SHP77 treated with DMSO at 0.1 percent for 48 hours (cell line): Measurements from ENCODE around the gene ZG16B.

Experiments
- DNase-seq: peaks from one replicate; lab custom pipeline; 2025; lab: John Stamatoyannopoulos, UW

ZG16B gene

DNA sequence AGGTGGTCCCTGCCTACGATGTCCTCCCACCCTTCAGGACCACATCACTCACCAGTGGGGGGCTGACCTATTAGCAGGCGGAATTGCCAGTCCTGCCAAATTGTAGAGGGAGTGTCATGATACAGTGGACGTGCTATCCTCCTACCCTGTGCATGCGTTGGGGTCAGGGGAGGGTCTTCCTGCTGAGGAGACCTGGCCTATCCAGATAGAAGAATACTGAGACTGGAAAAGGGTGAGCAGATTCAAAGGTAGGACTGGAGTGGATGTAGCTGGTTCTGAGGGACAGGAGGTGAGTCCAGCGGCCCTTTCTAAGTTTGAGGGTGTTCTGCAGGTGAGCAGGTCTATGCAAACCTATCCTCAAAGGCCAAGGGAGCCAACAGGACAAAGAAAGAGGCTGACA is 23.8 kb upstream of the ZG16B start:
- no peak for DNase-seq

DNA sequence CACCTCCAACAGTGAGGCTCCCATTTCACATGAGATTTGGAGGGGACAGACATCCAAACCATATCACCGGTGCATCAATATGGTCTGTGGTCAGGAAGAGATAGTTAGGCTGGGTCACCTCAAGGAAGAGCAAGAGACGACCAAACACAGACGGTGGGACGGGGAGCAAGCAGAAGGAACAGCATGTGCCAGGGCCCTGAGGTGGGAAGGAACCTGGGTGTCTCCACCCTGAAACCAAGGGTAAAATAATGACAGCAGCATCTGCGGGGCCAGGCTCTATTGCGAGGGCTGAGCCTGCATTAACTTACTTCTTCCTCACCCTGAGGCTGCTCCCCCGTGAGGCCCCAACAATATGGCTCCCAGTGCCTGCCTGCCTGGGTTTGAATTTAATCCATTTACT is 21.9 kb upstream of the ZG16B start:
- DNase-seq: no peak

DNA sequence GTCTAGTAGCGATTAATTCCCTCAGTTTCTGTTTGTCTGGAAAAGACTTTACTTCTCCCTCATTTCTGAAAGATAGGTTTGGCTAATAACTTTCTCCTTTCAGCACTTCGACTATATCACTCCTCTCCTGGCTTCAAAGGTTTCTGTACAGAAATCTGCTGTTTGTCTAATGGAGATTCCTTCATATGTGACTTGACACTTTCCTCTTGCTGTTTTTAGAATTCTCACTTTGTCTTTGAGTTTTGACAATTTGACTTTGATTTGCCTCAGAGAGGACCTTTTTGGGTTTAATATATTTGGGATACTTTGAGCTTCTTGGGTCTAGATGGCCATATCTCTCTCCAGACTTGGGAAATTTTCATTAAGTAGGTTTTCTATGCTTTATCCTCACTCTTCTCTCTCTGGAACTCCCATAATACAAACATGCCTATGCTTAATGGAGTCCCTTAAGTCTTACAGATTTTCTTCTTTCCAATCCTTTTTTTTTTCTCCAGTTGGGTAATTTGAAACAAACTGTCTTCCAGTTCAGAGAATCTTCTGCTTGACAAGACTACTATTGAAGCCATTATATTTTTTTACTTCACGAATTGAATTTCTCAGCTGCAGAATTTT is 20.8 kb upstream of the ZG16B start:
- DNase-seq: no peak

DNA sequence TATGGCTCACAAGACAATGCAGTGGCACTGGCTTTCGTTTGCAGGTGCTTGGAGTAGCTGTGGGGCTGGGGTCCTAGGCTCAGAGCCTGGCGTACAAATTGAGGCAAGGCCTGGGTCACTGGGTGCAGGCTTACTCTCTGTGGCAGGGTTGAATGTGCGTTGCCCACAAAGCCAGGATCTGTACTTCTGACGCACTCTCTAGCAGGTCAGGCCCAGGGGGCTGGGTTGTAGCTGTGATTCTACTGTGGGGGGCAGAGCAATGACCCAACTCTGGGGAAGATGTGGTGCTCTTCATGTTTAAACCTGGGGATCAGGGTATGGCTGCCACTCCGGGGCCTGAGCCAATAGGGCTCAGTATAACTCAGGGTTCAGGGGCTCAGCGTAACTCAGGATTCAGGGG is 19.5 kb upstream of the ZG16B start:
- no peak for DNase-seq

DNA sequence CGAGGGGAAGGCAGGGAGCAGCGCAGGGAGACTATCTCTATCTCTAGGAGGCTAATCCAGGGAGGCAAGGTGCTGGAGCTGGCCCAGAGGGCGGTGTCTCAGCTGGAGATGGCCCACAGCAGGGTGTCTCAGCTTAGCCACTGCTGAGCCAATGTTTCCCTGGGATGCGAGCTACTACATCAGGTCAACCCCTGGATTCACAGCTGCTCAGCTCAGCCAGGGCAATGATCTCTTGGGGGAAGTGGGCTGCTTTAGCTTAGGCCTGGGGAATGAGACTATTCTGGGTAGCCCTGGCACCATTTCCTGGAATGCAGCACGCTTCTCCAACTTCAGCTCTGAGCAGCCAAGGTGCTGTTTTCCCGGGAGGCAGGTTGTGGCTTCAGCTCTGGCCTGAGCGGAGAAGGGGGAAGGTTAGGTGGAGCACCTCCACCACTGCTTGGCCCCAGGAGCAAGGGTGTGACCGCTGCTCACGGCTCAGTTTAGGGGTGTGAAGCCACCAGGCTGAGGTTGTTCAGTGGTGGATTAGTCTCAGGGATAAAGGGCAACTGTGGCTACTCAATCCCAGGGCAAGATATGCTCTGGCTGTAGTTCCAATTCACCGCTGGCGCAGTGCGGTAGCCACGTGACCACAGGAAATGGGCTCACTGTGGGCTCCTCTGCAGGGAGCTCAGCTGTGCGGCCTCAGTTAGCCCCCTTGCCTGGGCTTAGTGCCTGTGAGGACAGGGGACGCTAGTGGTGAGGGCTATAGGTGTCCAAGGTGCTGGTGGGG is 18.2 kb upstream of the ZG16B start:
- no peak for DNase-seq

DNA sequence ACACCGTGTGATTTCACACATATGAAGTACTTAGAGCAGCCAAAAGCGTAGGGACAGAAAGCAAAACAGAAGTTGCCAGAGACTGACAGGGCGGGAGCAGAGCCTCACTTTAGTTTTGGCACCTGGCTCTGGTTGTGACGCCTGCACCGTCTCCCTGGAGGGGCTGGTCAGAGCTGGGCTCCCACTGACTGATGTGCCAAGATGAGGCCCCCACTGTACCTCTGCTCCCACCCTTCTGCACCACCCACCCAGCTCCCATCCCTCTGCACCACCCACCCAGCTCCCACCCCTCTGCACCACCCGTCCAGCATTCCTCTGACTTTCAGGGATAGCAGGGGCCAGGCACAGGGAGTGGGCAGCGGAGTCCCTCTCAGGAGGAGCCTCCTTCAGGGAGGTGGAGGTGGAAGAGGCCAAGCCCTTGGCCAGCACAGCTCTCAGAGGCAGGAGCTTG is 16.3 kb upstream of the ZG16B start:
- DNase-seq: no peak

DNA sequence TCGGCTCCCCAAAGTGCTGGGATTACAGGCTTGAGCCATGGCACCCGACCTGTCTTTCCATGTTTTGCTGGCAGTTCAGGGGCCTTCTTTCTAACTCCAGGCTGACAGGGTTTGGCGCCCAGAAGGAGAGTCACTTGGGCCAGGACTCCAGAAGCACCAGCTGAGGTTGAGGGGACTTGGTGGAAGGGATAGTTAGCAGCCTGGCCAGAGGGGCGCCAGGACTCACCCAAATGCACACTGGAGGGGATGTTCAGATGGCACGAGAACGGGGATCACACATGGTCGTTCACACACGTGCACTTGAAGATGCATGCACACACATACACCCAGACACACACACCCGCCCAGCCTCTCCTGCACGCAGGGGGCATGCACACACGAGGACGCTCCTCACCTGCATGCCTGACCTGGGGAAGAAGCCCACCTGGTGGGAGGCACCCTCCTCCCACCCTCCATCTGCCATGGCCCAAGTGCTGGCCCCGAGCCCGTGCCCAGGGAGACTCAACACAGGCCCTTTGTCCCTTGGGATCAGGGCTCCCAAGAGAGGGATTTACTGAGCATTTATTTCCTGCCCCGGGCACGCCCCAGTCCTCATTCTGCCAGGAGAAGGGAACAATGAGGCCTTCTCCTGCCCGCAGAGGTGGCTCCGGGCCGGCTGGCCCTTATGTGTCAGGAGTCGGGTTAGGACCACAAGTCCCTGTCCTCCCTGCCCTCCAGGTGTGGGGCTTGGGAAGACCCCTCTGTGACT is 15.4 kb upstream of the ZG16B start:
- no peak for DNase-seq

DNA sequence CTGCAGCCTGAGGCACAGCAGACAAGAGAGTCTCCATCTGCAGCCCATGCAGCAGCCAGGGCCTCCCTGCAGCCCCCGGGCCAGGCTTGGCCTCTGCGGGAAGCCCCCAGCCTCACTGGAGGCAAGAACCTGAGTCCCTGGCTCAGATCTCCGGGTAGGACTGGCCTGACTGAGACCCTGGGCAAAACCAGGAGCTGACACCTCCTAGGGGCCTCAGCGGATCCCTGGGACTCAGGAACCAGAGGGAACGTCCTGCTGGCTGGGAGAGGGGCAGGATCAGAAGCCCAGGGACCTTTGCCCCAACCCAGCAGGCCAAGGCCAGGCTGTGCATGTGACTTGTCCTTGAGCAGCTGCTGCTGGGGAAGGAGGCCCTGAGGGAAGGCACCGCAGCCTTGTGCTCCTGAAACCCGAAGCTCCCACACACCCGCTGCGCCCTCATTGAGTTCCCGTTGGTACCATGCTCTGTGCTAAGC is 14.8 kb upstream of the ZG16B start:
- no peak for DNase-seq

DNA sequence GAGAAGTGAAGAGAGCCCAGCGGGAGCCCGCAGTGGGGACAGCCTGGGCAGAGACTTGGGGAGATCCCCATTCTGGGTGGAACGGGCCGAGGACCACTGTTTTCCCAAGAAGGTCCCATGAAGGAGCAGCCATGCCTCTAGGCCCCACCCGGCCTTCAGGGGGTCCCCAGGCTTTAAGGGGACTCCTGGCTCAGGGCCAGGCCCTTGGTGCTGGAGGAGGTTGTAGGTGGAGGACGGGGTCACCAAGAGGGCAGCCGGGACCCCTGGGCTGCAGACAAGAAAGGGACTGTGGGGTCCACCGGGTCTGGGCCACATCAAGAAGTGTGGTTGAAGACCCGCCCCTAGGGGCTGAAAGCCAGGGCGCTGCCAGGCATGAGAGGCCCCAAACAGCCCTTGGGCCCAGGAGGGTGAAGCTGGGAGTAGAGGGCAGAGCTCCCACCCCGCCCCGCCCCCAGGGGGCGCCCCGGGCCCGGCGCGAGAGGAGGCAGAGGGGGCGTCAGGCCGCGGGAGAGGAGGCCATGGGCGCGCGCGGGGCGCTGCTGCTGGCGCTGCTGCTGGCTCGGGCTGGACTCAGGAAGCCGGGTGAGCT is 13.3 kb upstream of the ZG16B start, which contains the start of gene PRSS21:
TSS of gene PRSS21 (plus strand) at position 487 of the 589 bp plus-strand sequence. CDS start at position 519, 32 bp downstream.
- no peak for DNase-seq

DNA sequence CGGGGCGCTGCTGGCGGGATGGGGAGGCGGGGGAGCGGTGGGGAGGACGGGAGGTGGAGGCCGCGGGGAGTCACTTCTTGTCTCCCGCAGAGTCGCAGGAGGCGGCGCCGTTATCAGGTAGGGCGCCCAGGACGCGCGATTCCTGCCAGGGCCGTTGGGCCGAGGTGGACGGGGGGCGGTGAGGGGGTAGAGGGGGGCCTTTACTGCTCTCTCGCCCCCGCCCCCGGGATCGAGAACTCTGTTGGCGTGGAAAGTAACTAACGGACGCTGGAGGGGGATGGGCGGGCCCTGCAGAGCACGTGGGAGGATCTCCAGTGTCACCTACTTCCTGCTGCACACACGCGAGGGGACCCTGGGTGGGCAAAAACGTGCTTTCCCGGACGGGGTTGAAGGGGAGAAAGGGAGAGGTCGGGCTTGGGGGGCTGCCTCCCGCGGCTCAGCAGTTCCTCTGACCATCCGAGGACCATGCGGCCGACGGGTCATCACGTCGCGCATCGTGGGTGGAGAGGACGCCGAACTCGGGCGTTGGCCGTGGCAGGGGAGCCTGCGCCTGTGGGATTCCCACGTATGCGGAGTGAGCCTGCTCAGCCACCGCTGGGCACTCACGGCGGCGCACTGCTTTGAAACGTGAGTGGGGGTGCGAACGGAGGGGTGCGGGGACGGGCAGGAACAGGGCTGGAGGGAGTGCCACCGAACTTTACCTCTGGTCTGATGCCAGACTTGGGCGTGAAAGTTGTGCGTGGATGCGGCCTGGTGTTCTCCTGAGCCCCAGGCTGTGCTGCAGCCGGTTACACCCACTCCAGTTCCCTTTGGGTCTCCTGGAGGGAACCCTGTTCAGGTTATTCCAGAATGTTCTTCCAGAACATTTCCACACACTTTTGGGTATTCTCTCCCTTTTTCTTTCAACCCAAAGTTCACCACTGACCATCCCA is 12.5 kb upstream of the ZG16B start:
- DNase-seq: no peak

DNA sequence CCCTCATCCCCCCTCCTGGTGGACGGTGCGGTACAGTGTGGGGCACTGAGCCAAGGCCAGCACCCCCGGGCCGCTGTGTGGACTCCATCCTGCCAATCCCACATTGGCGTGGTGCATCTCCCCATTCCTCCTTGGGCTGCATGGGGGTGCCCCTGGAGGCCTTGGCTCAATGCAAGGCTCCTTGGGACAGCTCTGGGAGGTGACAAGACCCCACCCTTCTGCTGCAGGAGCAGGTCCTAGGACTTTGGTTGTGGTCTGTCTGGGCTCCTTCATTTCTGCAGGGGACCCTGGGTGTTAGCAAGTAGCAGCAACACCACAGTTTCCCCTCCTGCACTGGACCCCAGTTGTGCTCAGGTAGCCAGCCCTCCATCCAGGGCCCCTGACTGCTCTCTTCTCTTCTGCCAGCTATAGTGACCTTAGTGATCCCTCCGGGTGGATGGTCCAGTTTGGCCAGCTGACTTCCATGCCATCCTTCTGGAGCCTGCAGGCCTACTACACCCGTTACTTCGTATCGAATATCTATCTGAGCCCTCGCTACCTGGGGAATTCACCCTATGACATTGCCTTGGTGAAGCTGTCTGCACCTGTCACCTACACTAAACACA is 11.7 kb upstream of the ZG16B start:
- no peak for DNase-seq

DNA sequence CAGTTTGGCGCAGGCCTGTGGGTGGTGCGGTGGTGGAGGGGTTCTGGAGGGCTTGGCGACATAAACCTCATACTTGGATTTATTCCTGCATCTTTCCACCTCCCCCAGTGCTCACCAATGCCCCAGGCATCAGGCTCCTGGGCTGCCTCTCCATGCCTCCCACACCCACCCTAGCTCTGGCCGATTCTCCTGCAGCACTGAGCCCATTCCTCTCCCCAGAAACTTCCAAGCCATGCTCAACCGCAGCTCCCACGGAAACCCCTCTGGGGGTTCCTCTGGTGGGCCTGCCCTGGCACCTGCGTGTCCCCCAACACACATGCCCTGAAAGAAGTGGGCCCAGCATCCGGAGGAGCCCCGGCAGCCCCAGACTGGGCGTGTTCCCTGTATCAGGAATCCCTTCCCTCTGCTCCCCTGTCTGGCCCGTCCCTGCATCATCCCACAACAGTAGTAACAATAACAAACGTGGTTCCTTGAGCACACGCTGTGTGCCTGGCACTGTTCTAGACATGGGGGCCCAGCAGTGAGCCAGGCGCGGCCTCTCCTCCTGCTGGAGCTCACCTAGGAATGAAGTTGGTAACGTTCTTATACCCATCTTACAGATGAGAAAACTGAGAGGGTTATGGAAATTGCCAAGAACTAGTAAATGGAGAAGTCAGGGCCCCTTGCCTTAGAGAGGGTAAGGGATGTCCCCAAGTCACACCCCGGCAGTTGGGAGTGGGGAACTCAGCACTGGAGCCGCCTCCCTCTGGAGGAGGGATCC is 10.7 kb upstream of the ZG16B start:
- no peak for DNase-seq

DNA sequence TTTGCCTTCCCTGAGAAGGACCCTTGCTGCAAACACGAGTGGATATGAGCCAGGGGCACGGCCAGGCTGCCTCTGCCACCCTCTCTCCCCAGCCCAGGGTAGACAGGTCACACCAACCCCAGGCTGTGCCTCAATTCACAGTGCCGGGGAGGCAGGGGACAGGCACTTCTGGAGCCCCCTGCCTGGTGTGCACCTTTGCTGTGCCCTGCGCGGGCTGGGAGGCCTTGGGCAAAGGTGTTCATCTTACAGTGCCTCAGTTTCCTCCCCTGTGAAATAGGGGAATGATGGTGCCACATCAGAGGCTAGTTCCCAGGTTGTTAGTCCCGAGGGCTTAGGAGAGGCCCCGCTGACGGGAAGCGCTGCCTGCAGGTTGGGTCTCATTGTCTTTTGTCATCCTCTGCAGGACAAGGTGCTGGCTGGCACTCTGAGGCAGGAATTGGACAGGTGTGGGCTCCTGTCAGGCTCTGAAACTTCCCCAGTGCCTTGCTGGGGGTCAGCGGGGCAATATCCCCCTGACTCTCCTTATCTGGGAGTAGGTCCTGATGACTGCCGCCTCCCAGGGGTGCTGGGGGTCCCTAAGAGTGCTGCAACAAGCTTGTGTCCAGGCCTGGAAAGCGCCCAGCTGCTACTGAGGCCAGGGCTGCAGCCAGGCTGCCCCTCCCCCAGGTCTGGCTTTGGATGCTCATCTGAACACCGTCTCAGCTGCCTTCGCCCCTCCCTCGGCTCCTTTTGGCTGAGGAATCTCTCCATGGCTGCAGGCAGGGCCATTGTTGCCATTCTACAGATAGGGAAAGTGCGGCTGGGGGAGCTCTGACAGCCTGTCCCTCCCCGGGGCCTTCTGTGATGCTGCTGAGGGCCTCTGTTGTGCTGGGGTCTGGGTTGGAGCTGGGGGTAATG is 9.9 kb upstream of the ZG16B start:
- DNase-seq: no peak

DNA sequence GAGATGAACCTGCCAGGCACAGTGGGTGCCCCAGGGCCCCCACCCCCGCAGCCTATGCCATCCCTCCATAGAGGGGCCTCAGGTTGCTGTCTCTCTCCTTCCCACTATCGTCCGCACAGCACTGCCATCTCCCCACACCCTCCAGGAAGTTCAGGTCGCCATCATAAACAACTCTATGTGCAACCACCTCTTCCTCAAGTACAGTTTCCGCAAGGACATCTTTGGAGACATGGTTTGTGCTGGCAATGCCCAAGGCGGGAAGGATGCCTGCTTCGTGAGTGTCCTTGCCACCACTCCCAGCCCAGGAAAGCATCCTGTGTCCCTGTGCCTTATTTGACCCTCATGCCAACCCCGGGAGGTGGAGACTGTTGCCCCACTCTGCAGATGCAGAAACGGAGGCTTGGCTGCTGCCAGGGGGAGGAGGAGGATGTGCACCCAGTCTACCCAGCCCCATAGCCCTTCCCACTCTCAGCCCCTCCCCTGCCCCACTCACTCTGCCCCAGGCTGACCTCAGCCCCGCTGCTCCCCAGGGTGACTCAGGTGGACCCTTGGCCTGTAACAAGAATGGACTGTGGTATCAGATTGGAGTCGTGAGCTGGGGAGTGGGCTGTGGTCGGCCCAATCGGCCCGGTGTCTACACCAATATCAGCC is 9.1 kb upstream of the ZG16B start:
- no peak for DNase-seq

DNA sequence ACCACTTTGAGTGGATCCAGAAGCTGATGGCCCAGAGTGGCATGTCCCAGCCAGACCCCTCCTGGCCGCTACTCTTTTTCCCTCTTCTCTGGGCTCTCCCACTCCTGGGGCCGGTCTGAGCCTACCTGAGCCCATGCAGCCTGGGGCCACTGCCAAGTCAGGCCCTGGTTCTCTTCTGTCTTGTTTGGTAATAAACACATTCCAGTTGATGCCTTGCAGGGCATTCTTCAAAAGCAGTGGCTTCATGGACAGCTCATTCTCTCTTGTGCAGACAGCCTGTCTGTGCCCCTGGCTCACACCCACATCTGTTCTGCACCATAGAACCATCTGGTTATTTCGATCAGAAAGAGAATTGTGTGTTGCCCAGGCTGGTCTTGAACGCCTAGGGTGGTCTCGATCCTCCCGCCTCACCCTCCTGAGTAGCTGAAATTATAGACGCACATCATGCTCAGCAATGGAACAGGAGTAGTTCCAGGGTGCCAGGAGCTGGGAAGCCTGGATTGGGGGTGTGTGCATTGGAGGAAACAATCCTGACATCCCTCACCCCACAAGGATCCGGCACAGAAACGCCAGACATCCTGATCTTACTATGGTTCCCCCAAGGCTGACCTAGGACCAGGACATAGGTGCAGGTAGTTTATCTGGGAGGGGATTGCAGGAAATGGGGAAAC is 8.5 kb upstream of the ZG16B start:
- DNase-seq: no peak

DNA sequence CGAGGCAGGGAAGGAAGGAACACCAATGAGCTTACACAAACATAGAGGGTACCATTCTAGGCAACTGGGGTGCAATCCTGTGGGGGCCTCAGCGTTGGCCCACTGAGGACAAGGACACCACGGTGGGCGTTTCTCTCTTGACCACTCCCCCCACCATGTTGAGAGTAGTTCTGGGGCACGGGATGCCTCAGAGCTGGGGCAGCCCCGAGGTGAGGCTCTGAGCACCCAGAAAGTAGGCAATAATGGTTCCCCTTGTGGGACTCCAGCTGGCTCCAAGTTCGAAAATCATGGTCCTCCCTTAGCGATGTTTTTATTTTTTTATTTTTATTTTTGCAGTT is 8.0 kb upstream of the ZG16B start:
- no peak for DNase-seq

DNA sequence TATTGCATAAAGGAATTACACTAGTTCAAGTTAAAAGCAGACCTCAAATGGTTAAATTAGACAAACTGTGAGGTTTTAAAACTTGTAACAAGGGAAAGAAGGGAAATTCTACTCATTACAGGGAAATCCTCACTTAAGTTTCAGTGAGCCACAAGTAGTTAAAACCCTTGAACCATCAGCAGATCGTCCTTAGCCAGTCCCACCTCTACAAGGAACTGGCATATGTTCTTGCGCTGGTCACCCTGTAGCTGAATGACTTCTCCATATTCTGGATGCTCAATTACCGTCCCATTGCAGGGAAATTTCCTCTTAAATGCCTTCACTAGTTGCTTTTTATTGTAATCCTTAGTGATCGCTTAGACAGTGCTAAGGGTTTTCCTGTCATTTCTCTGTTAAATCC is 7.6 kb upstream of the ZG16B start:
- no peak for DNase-seq

DNA sequence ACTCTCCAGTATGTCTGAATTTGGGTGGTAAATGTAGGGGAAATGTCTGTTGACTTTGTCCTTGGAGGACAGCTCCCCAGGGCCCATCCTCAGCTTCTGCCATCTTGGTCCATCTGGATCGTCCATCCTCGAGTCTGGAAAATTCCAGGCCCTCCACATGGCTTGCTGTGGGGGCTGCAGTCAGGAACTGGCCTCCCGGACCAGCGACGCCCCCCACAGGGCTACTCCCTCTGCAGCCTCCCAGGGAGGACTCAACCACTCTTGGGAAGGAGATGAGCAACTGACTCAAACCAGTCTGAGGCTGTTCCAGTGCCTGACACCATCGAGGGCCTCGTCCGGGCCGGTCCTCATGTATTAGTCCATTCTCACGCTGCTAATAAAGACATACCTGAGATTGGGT is 5.5 kb upstream of the ZG16B start:
- DNase-seq: no peak
